T-cell (primary cell): Measurements from ENCODE around the gene TMCC2. TPM values are rescaled to one million over a fixed set of nuclear protein-coding genes. Genes with fewer than 3 reads are reported as not detected.
A peak's percentile ranks its signal among the peaks of the same experiment; 100 is the strongest.

ENCODE experiments used
- ATAC-seq, 4 experiments: fragments of 200-7000 bp in 3 of 4; fragments of 150-1000 bp in 1 of 4; cut with Tn5 transposase; replicated peaks in 1 of 4; 1 replicate in 3 of 4; 2 replicates in 1 of 4; pipeline ENCODE4 v1.10.0; 2021; ENCODE audit warnings: moderate library complexity in 3 of 4, mild to moderate bottlenecking in 2 of 4, moderate number of reproducible peaks in 1 of 4
- CTCF ChIA-PET, 2 donors: fragments of 300-600 bp; sonication (Branson Sonifier 250); formaldehyde crosslinking; loops; one replicate each; lab custom pipeline; 2022; ENCODE audit warnings: antibody characterized with exemption in 2 of 2; lab: Charles Lee
- POLR2A ChIA-PET, 2 donors: fragments of 300-600 bp; sonication (Branson Sonifier 250); formaldehyde crosslinking; loops; one replicate each; lab custom pipeline; 2022; ENCODE audit warnings: antibody characterized with exemption in 2 of 2; lab: Charles Lee
- DNase-seq, 35 experiments: peaks; one replicate each; pipeline versions ENCODE4 v3.0.0 to v3.0.0-alpha.2; 2013 to 2023
- H3K27ac ChIP-seq: one replicate; pipeline ENCODE4 v1.5.1; 2013; ENCODE audit warnings: low read length
- H3K27me3 ChIP-seq, 2 experiments: replicated peaks in 1 of 2; 1 replicate in 1 of 2; 2 replicates in 1 of 2; pipeline versions ENCODE4 v1.6.1 to v1.7.0; 2013; ENCODE audit warnings: low read length in 1 of 2, mixed read lengths in 1 of 2; ENCODE audit not compliant: control insufficient read depth in 2 of 2, insufficient read depth in 2 of 2; ENCODE audit errors: extremely low read depth in 1 of 2
- H3K36me3 ChIP-seq, 2 donors: 1 replicate in 1 of 2; 2 replicates in 1 of 2; pipeline versions ENCODE4 v1.6.1 to v1.7.0; 2013; ENCODE audit warnings: low read length in 1 of 2; ENCODE audit not compliant: control insufficient read depth in 2 of 2, insufficient read depth in 1 of 2; ENCODE audit errors: extremely low read depth in 1 of 2
- H3K4me1 ChIP-seq, 2 experiments: 1 replicate in 1 of 2; 2 replicates in 1 of 2; pipeline versions ENCODE4 v1.6.1 to v1.7.0; 2013; ENCODE audit warnings: low read length in 2 of 2, mixed read lengths in 1 of 2; ENCODE audit not compliant: insufficient read depth in 2 of 2, control insufficient read depth in 1 of 2; ENCODE audit errors: extremely low read depth in 1 of 2
- H3K4me3 ChIP-seq, 2 donors: 1 replicate in 1 of 2; 2 replicates in 1 of 2; pipeline versions ENCODE4 v1.5.1 to v1.7.0; 2013; ENCODE audit warnings: mild to moderate bottlenecking in 2 of 2, low read length in 1 of 2, moderate library complexity in 1 of 2; ENCODE audit not compliant: control insufficient read depth in 1 of 2; ENCODE audit errors: extremely low read depth in 1 of 2
- H3K9me3 ChIP-seq: 2 replicates; pipeline ENCODE4 v1.7.0; 2013
- H3K27ac Mint-ChIP-seq, 2 donors: one replicate each; pipeline ENCODE4 v1.8.0; 2020 to 2021; ENCODE audit warnings: mild to moderate bottlenecking in 2 of 2, mixed read lengths in 2 of 2
- H3K27me3 Mint-ChIP-seq, 2 donors: one replicate each; pipeline ENCODE4 v1.8.0; 2021 to 2022; ENCODE audit warnings: mixed read lengths in 2 of 2
- H3K36me3 Mint-ChIP-seq: one replicate; pipeline ENCODE4 v1.8.0; 2021; ENCODE audit warnings: mixed read lengths
- H3K4me1 Mint-ChIP-seq, 3 donors: one replicate each; pipeline ENCODE4 v1.8.0; 2020 to 2022; ENCODE audit warnings: mixed read lengths in 3 of 3, mild to moderate bottlenecking in 1 of 3
- H3K4me3 Mint-ChIP-seq, 3 donors: one replicate each; pipeline ENCODE4 v1.8.0; 2020 to 2022; ENCODE audit warnings: mild to moderate bottlenecking in 3 of 3, mixed read lengths in 3 of 3, moderate library complexity in 3 of 3
- H3K9me3 Mint-ChIP-seq, 3 donors: one replicate each; pipeline ENCODE4 v1.8.0; 2020 to 2022; ENCODE audit warnings: mixed read lengths in 3 of 3
- WGBS: methylation state at CpG from one replicate; pipeline ENCODE4 v1.1.5; 2013; ENCODE audit warnings: missing lambda C conversion rate; ENCODE audit not compliant: insufficient coverage; 5-methylcytosine and 5-hydroxymethylcytosine counted together
- total RNA-seq, 35 experiments: library from RNA in 6 of 35; stranded (reverse) in 6 of 35; fragments of 120-200 nt in 1 of 35; gene quantifications; one replicate each; pipeline versions ENCODE4 v1.2.1 to v1.2.4 and lab custom pipeline; 2013 to 2026

Gene TMCC2
- total RNA-seq, 5 donors from 2014 or later (not counting 1 experiment from before 2014, with no cell fraction given): 1.0 to 3.3 (median 1.8) TPM

GRCh38 chr1:205300149-205300548 is 72.4 kb downstream of the TMCC2 start:
- 93% methylated on average over 6 of the region's 9 CpGs for WGBS
- ATAC-seq (no peak), DNase-seq (no peak)
- H3K4me3 Mint-ChIP-seq: no peak overlapping the region
- peaks cover 22% of the 10 kb centered on the region for H3K36me3 Mint-ChIP-seq
- POLR2A ChIA-PET: no interaction called here
- Histone ChIP-seq H3K27me3 (no peaks in the 10 kb centered on the region), H3K36me3 (peaks cover 6 to 36% of the 10 kb centered on the region in 2 donors), H3K9me3 (no peaks in the 10 kb centered on the region), H3K4me3 (no peak overlapping the region), H3K27ac (no peak overlapping the region), H3K4me1 (peaks cover 5 to 44% of the 10 kb centered on the region in 2 experiments)
- peak overlapping the region; percentile 49 to 78 for H3K27ac Mint-ChIP-seq
- H3K27me3 Mint-ChIP-seq: no peaks in the 10 kb centered on the region
- CTCF ChIA-PET: interaction anchor here in 1 of 2 donors (1.0 kb wide), 1 partner anchor 25 kb away, joined by 3 read pairs; no protein-coding TSS in a partner anchor
- no peaks in the 10 kb centered on the region for H3K9me3 Mint-ChIP-seq
- H3K4me1 Mint-ChIP-seq: peaks cover 60 to 71% (median 65%) of the 10 kb centered on the region in 3 donors

GRCh38 chr1:205301205-205301821 is 73.6 kb downstream of the TMCC2 start:
- WGBS: 94% methylated on average over 8 of the region's 14 CpGs
- DNase-seq (no peak), ATAC-seq (no peak)
- Mint-ChIP-seq H3K27ac (peak overlapping the region; percentile 64 to 75), H3K27me3 (no peaks in the 10 kb centered on the region), H3K36me3 (peaks cover 29% of the 10 kb centered on the region), H3K9me3 (no peaks in the 10 kb centered on the region), H3K4me3 (no peak overlapping the region), H3K4me1 (peaks cover 55 to 69% (median 63%) of the 10 kb centered on the region in 3 donors)
- Histone ChIP-seq H3K4me3 (no peak overlapping the region), H3K27ac (no peak overlapping the region), H3K9me3 (no peaks in the 10 kb centered on the region), H3K4me1 (peaks cover 0 to 41% of the 10 kb centered on the region in 2 experiments), H3K36me3 (peaks cover 10 to 47% of the 10 kb centered on the region in 2 donors), H3K27me3 (no peaks in the 10 kb centered on the region)
- ChIA-PET CTCF (interaction anchor here (0.7 to 1.0 kb wide), 2 partner anchors 10 to 26 kb away, joined by 3 read pairs; no protein-coding TSS in a partner anchor), POLR2A (interaction anchor here in 1 of 2 donors (0.7 kb wide), 1 partner anchor 59 kb away, joined by 10 read pairs; no protein-coding TSS in a partner anchor)

- peaks cover 55 to 69% (median 63%) of the 10 kb centered on the region in 3 donors for H3K4me1 Mint-ChIP-seq
- WGBS: no CpG with 5 or more reads among the region's 6 CpGs
- no peaks in the 10 kb centered on the region for H3K9me3 ChIP-seq
- H3K27me3 Mint-ChIP-seq: no peaks in the 10 kb centered on the region
- no peaks in the 10 kb centered on the region for H3K27me3 ChIP-seq
- ChIA-PET CTCF (no interaction called here), POLR2A (no interaction called here)
- H3K9me3 Mint-ChIP-seq: no peaks in the 10 kb centered on the region
- H3K4me3 ChIP-seq: no peak overlapping the region
- peak overlapping the region; percentile 59 to 75 for H3K27ac Mint-ChIP-seq
- H3K27ac ChIP-seq: peak overlapping the region; percentile 7
- H3K4me1 ChIP-seq: peaks cover 0 to 41% of the 10 kb centered on the region in 2 experiments
- peaks cover 35% of the 10 kb centered on the region for H3K36me3 Mint-ChIP-seq
- peaks cover 14 to 54% of the 10 kb centered on the region in 2 donors for H3K36me3 ChIP-seq
- DNase-seq (no peak), ATAC-seq (no peak)
- no peak overlapping the region for H3K4me3 Mint-ChIP-seq
These were observed 74.3 kb downstream of the TMCC2 start for GRCh38 chr1:205301842-205302588.

- Mint-ChIP-seq H3K9me3 (no peaks in the 10 kb centered on the region), H3K4me1 (peaks cover 54 to 67% (median 64%) of the 10 kb centered on the region in 3 donors), H3K4me3 (no peak overlapping the region), H3K27me3 (no peaks in the 10 kb centered on the region), H3K36me3 (peaks cover 47% of the 10 kb centered on the region), H3K27ac (no peak overlapping the region)
- 95% methylated on average over 12 of the region's 20 CpGs for WGBS
- Histone ChIP-seq H3K36me3 (peaks cover 22 to 68% of the 10 kb centered on the region in 2 donors), H3K9me3 (no peaks in the 10 kb centered on the region), H3K4me3 (no peak overlapping the region), H3K27me3 (no peaks in the 10 kb centered on the region), H3K27ac (no peak overlapping the region), H3K4me1 (peaks cover 0 to 45% of the 10 kb centered on the region in 2 experiments)
- CTCF ChIA-PET: interaction anchor here (0.6 to 1.4 kb wide), 2 partner anchors 12 to 15 kb away, joined by 5 to 10 read pairs; no protein-coding TSS in a partner anchor
- ATAC-seq: no peak
- POLR2A ChIA-PET: no interaction called here
- DNase-seq: no peak
These were observed 75.6 kb downstream of the TMCC2 start for GRCh38 chr1:205303247-205303888.

- ATAC-seq (no peak), DNase-seq (no peak)
- no peaks in the 10 kb centered on the region for H3K27me3 Mint-ChIP-seq
- peaks cover 51% of the 10 kb centered on the region for H3K36me3 Mint-ChIP-seq
- no peak overlapping the region for H3K27ac ChIP-seq
- H3K27ac Mint-ChIP-seq: peak overlapping the region; percentile 64 to 79
- H3K4me1 ChIP-seq: peaks cover 0 to 48% of the 10 kb centered on the region in 2 experiments
- no peak overlapping the region for H3K4me3 ChIP-seq
- no peak overlapping the region for H3K4me3 Mint-ChIP-seq
- POLR2A ChIA-PET: no interaction called here
- H3K9me3 ChIP-seq: no peaks in the 10 kb centered on the region
- peaks cover 52 to 64% (median 63%) of the 10 kb centered on the region in 3 donors for H3K4me1 Mint-ChIP-seq
- CTCF ChIA-PET: interaction anchor here in 1 of 2 donors (1.4 kb wide), 1 partner anchor 11 kb away, joined by 5 read pairs; no protein-coding TSS in a partner anchor
- H3K36me3 ChIP-seq: peaks cover 22 to 76% of the 10 kb centered on the region in 2 donors
- 93% methylated on average over 17 of the region's 19 CpGs for WGBS
- no peaks in the 10 kb centered on the region for H3K27me3 ChIP-seq
- H3K9me3 Mint-ChIP-seq: no peaks in the 10 kb centered on the region
These were observed 76.4 kb downstream of the TMCC2 start for GRCh38 chr1:205304046-205304694.
